CD4-positive, alpha-beta T cell treated with Interleukin-6 for 4 hours (primary cell): ENCODE data around the gene PBOV1.

Experiments used
- DNase-seq: peaks from one replicate; pipeline ENCODE4 v3.0.0-alpha.2; 2020; ENCODE audit warnings: mixed read lengths

Gene PBOV1

DNA sequence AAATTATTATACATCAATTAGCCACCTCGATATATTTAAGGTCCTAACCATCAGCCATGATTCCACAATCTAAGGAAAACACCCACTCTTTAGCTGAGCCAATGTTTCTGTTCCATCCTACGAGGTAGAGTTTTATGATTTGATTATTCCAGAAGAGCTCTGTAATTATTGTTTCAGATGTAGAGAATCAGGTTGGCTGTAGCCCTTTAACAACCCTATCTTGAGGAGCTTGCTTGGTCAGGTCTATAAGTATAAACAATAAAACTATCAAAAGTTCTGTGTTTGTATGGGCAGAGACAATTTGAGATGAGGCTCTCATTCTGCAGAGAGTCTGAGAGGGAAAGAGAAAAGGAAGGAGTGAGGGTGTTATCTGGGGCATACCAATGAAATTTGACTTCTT lies at the start of gene PBOV1:
TSS of gene PBOV1 (minus strand) at position 43 of the 400 bp plus-strand sequence. CDS start 96 bp downstream, outside the sequence.
- no peak for DNase-seq

DNA sequence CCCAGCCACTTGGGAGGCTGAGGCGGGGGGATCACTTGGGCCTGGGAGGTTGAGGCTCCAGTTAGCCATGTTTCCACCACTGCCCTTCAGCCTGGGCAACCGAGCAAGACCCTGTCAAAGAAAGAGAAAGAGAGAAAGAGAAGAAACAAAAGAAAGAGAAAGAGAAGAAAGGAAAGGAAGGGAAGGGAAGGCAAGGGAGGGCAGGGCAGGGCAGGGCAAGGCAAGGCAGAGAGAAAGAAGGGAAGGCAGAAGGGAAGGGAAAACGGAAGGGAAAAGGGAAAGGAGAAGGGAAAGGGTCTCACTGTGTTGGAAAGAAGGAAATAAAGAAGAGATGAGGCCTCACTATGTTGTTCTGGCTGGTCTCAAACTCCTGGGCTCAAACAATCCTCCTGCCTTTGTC lies 47.8 kb upstream of the PBOV1 start:
- DNase-seq: no peak

GRCh38 chr6:138264372-138264880 lies 46.1 kb upstream of the PBOV1 start:
- no peak for DNase-seq

DNA sequence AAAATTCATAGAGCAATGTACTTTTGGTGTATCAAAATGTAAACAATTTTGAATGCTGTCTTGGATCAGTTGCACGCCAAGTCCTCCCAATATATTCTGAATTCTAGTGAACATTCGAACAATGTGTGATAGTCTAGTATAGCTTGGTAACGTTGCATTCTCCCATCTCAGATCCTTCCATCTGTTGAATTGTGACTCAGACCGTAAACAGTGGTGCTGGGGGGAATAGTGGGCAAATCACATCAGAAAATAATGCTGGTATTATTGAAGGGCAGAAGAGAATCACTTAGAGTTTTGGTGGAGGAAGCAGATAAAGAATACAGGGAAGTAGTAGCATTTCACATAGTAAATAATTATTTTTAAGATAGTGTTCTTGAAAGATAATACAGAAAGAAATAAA lies 45.7 kb upstream of the PBOV1 start:
- no peak for DNase-seq

- DNase-seq: no peak
Observed at GRCh38 chr6:138261116-138261780, 43.0 kb upstream of the PBOV1 start.

GRCh38 chr6:138258991-138259390 lies 40.7 kb upstream of the PBOV1 start:
- DNase-seq: no peak

DNA sequence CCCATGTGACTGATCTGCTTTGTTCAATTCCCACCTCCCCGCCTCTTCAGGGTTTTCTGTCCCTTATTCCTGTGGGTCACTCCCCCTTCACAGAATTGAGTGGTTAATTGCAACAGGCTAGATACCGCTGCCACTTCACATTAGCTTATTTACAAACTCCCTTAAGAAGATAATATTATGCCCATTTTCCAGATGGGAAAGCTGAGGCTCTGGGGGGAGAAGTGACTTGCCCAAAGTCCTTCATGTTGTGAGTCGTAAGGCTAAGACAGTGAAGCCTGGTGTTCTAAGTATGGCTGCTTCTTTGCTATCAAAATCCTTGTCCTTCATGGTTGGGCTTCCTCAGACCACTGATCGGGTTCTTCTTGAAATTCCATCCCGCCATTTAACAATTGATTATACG lies 39.9 kb upstream of the PBOV1 start:
- no peak for DNase-seq

GRCh38 chr6:138257638-138258040 lies 39.3 kb upstream of the PBOV1 start:
- no peak for DNase-seq

DNA sequence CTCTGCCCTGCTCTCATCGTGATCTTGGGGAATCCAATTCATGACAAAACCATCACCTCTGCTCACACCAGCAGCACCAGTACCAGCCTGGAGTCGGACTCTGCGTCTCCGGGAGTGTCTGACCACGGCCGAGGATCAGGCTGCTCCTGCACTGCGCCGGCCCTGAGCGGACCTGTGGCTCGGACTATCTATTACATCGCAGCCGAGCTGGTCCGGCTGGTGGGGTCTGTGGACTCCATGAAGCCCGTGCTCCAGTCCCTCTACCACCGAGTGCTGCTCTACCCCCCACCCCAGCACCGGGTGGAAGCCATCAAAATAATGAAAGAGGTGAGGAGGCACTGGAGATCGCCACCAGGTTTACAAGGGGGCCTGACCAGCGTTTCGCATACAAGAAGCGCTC lies 37.2 kb upstream of the PBOV1 start:
- DNase-seq: no peak

DNA sequence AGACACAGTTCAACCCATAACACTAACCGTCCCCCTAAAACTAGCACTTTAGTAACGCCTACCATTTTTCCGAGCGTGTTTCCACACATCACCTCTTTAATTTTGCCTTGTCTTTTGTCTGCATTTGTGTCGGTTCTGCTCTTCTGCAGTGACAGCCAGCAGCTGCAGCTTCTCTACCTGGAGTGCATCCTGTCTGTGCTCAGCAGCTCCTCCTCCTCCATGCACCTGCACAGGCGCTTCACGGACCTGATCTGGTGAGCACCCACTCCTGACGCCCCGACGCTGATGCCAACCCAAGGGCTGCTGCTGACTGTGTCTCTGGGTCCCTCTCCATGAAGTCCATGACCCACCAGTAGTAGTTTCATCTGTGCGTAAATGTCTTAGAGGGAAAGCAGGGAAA lies 35.4 kb upstream of the PBOV1 start:
- no peak for DNase-seq

- no peak for DNase-seq
Observed at GRCh38 chr6:138250513-138251247, 32.4 kb upstream of the PBOV1 start.

DNA sequence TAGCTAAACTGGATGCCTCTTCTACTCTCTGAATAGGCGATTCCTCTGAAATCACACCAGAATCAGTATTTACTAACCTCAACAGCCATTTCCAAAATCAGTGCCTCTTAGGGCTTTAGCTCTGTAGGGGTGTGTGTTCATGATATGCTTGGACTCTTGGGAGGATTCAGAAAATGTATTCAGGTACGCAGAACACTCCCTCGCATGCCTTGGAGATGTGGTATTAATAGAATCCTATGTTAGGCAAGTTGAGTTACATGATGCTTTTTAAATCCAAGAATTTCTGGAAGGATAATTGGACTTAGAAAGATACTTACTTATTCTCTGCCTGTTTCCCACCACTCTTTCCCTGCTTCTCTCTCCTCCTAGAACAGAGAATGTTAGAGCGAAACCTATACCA lies 31.8 kb upstream of the PBOV1 start:
- DNase-seq: no peak

- no peak for DNase-seq
Observed at GRCh38 chr6:138248878-138249277, 30.6 kb upstream of the PBOV1 start.

GRCh38 chr6:138248011-138248410 lies 29.7 kb upstream of the PBOV1 start:
- no peak for DNase-seq

- DNase-seq: no peak
Observed at GRCh38 chr6:138246650-138247440, 28.6 kb upstream of the PBOV1 start.

GRCh38 chr6:138245751-138246150 lies 27.5 kb upstream of the PBOV1 start:
- no peak for DNase-seq

DNA sequence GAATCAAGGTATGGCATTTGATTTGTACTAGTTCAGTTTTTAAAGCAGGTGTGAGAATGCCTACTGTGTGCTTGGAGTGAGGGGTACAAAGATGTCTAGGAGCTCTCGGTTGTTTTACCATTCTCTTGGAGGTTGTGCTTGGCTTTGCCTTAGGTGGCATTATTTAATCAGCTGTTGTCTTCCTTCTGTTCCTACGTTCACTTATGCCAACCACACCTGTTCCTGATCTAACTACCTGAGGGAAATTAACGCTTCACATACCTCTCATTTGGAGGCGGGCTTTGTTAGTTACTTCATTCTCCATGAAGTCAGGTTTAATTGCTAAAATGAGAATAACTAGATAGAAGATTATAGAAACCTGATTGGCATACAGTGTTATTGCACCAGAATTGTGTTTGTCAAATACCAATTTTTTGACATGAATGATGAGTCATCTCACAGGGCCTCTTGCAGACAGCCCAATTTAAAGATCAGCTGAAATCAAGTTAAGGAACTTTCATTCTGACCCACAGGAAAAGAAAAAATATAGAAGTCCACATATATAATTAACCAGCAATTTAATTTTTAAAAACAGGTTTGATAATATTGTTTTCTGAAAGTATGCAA lies 24.8 kb upstream of the PBOV1 start:
- DNase-seq: no peak

DNA sequence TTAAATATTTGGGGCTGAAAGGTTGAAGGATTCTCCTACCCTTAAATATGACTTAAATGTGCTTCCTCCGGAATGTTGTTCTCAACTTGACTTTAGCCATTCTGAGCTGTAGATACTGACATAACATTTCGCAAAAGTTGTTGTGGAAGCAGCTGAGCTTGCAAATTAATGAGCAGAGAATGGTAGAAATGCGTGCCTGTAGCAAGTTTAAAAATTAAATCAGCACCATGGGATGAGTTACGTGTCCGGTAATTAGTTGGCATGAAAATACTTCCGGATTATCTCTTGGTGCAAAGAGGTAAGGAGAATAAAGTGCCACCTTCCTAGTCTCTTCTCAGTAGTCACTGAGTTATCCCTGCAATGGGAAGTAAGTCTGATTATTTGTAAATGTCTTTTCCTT lies 23.6 kb upstream of the PBOV1 start:
- DNase-seq: no peak

- DNase-seq: no peak
Observed at GRCh38 chr6:138241381-138241780, 23.1 kb upstream of the PBOV1 start.

DNA sequence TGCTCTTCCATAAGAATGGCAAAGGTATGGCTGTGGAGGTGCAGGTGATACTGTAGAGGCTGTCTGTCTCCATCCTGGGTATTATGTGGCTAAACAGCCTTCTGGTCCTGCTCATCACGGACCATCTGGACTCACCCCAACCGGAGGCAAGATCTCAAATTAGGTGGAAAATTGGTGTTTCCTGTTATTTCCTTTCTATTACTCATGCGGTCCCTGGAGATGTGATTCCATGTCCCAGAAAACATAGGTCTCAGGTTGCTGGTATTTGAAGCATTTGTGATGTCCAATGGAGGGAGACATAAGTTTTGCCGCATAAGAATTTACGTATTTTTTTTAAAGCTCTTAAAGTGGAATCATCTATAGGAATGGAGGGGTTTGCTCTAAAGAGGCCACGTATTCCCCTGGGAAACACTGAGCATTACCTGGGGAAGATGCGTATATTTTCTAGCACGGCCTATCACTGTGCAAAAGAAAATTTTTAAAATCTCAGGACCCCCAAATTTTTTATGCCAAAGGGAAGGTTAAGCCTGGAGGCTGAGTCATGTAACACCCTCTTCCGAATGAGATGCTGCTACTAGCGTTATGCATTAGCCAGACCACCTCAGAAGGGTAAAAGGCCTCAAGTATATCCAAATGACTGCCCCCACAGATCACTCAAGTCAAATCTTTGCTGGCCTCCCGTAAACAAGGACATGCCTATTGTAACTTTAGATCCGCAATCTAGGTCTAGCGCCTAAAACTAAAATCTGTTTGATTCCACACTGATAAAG lies 22.4 kb upstream of the PBOV1 start:
- DNase-seq: no peak

DNA sequence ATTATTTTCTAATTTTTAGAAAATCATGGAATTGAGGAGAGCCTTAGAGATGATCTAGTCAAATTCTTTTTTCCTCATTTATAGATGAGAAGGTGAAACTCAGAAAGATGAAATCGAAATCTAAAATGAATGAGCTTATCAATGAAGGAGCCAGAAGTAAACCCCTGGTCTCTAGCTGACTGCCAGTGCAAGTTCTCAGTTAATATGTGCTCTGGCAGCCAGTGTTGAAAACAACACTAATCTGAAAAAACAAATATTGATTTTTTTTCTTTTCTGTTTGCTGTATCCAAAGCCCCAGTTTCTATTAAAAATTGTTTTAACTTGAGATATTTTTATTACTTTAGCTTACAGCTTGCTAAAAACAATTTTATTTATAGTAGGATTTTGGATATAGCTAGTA lies 21.5 kb upstream of the PBOV1 start:
- DNase-seq: no peak

- DNase-seq: no peak
Observed at GRCh38 chr6:138238368-138238767, 20.1 kb upstream of the PBOV1 start.
